Measurements from ENCODE around the gene TBC1D9. TPM values are rescaled to one million over a fixed set of nuclear protein-coding genes. Genes with fewer than 3 reads are reported as not detected.

TBC1D9 gene
- total RNA-seq, 1 donor from 2014 or later = 15.9 TPM

DNA sequence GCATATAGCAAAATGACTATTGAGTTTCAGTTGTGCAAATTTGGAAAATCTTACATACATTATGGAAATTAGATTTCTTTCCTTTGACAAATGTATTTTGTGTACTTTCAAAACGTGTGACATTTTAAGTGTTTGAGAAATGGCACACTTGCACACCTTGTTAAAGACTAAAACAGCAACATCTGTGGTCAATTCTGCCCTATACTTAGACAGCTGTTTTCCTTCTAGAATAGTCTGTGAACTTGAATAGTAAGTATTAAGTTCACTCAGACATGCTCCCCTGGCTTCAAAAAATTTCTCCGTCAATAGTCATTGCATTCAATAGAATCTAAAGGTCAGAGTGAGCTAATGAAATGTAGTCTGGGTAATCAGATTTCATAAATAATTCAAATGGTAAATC is 21.7 kb upstream of the TBC1D9 start:
- no peaks in the 10 kb centered on the region for H3K9me3 Mint-ChIP-seq
- DNase-seq (ENCODE audit: low read depth, low spot score) = no peak
- H3K4me1 Mint-ChIP-seq = no peaks in the 10 kb centered on the region
- no peaks in the 10 kb centered on the region for H3K27me3 Mint-ChIP-seq (ENCODE audit: low read depth)
- H3K27ac Mint-ChIP-seq (ENCODE audit: unreplicated experiment) = no peak overlapping the region
- H3K4me3 Mint-ChIP-seq = no peak overlapping the region
- H3K36me3 Mint-ChIP-seq (ENCODE audit: low read depth) = no peaks in the 10 kb centered on the region
- no peak for TF ChIP-seq CTCF (conservative IDR thresholded peaks at IDR 0.05)

DNA sequence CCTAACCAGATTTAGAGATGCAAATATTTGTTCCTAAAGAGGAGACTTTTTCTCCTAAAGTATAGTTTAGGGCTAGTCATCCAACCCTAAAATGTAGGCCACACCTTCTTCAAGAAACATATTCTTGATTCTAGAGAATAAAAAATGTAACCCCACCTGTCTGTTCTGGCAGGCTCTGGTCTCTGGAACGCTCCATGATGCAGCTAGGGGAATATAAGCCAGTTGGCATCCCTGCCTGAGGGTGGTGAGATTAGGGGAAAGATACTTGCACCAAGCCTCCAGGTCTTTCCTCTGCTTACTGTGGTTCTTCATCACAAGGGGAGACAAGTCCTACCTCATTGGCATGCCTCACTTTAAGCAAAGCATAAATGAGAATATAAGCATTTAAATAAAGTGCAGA is 21.2 kb upstream of the TBC1D9 start:
- no peaks in the 10 kb centered on the region for H3K9me3 Mint-ChIP-seq
- TF ChIP-seq CTCF (conservative IDR thresholded peaks at IDR 0.05) = no peak
- H3K36me3 Mint-ChIP-seq (ENCODE audit: low read depth) = no peaks in the 10 kb centered on the region
- H3K4me1 Mint-ChIP-seq = no peaks in the 10 kb centered on the region
- H3K27me3 Mint-ChIP-seq (ENCODE audit: low read depth) = no peaks in the 10 kb centered on the region
- DNase-seq (ENCODE audit: low read depth, low spot score) = no peak
- no peak overlapping the region for H3K27ac Mint-ChIP-seq (ENCODE audit: unreplicated experiment)
- no peak overlapping the region for H3K4me3 Mint-ChIP-seq

- Mint-ChIP-seq H3K9me3 (no peaks in the 10 kb centered on the region), H3K4me1 (no peaks in the 10 kb centered on the region), H3K36me3 (ENCODE audit: low read depth) (no peaks in the 10 kb centered on the region), H3K4me3 (no peak overlapping the region), H3K27me3 (ENCODE audit: low read depth) (no peaks in the 10 kb centered on the region), H3K27ac (ENCODE audit: unreplicated experiment) (no peak overlapping the region)
- no peak for DNase-seq (ENCODE audit: low read depth, low spot score)
- TF ChIP-seq CTCF (conservative IDR thresholded peaks at IDR 0.05) = no peak
These were observed 20.4 kb upstream of the TBC1D9 start for GRCh38 chr4:140776556-140776955.

DNA sequence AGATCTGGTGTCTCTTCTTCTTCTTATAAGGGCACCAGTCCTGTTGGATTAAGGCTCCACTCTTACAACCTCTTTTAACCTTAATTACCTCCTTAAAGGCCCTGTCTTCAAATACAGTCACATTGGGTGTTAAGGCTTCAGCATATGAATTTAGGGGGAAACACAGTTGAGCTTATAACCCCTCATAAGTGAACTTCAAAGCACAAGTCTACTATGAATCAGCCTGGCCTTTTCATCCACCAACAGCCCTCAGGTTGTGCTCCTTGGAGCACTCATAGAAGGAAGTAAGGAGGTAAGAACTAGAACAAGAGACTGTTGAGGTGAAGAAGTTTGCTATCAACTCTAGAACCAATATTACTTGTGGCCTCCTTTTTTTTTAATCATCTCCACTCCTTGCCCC is 18.8 kb upstream of the TBC1D9 start:
- no peak overlapping the region for H3K27ac Mint-ChIP-seq (ENCODE audit: unreplicated experiment)
- no peak overlapping the region for H3K4me3 Mint-ChIP-seq
- no peaks in the 10 kb centered on the region for H3K4me1 Mint-ChIP-seq
- H3K9me3 Mint-ChIP-seq = peaks cover 2% of the 10 kb centered on the region
- no peaks in the 10 kb centered on the region for H3K27me3 Mint-ChIP-seq (ENCODE audit: low read depth)
- no peak for DNase-seq (ENCODE audit: low read depth, low spot score)
- no peak for TF ChIP-seq CTCF (conservative IDR thresholded peaks at IDR 0.05)
- no peaks in the 10 kb centered on the region for H3K36me3 Mint-ChIP-seq (ENCODE audit: low read depth)

- peaks cover 2% of the 10 kb centered on the region for H3K9me3 Mint-ChIP-seq
- H3K4me1 Mint-ChIP-seq = no peaks in the 10 kb centered on the region
- no peak for TF ChIP-seq CTCF (conservative IDR thresholded peaks at IDR 0.05)
- H3K36me3 Mint-ChIP-seq (ENCODE audit: low read depth) = no peaks in the 10 kb centered on the region
- H3K27ac Mint-ChIP-seq (ENCODE audit: unreplicated experiment) = no peak overlapping the region
- no peak overlapping the region for H3K4me3 Mint-ChIP-seq
- no peaks in the 10 kb centered on the region for H3K27me3 Mint-ChIP-seq (ENCODE audit: low read depth)
- DNase-seq (ENCODE audit: low read depth, low spot score) = no peak
These were observed 18.3 kb upstream of the TBC1D9 start for GRCh38 chr4:140774510-140774909.

GRCh38 chr4:140769209-140769608 is 13.0 kb upstream of the TBC1D9 start:
- Mint-ChIP-seq H3K4me3 (no peak overlapping the region), H3K27me3 (ENCODE audit: low read depth) (no peaks in the 10 kb centered on the region), H3K9me3 (peaks cover 2% of the 10 kb centered on the region), H3K4me1 (no peaks in the 10 kb centered on the region), H3K36me3 (ENCODE audit: low read depth) (no peaks in the 10 kb centered on the region), H3K27ac (ENCODE audit: unreplicated experiment) (no peak overlapping the region)
- TF ChIP-seq CTCF (conservative IDR thresholded peaks at IDR 0.05) = no peak
- DNase-seq (ENCODE audit: low read depth, low spot score) = no peak

All from neural crest cell (in vitro differentiated cells).